Left lobe of liver (tissue), 2 donors: ENCODE data around the gene TAOK2. TPM values are rescaled to one million over a fixed set of nuclear protein-coding genes. Genes with fewer than 3 reads are reported as not detected.
A peak's percentile ranks its signal among the peaks of the same experiment; 100 is the strongest.

Source experiments
- ATAC-seq: fragments of 200-7000 bp; cut with Tn5 transposase; one replicate; pipeline ENCODE4 v1.9.1; 2020; ENCODE audit warnings: mild to moderate bottlenecking, moderate library complexity
- DNase-seq: peaks from one replicate; pipeline ENCODE4 v3.0.0-alpha.2; 2020; ENCODE audit warnings: low spot score
- total RNA-seq: library from RNA; stranded (reverse); gene quantifications from one replicate; pipeline ENCODE4 v1.2.1, GENCODE V29; 2021
- donor health status: DM: no; HTN: no; CAD: no; lungs with moderate emphysema.
- donor health status: DM: no; HTN: yes; CAD: no.

The TAOK2 gene
- total RNA-seq, 1 donor from 2014 or later, result 21.1 TPM

DNA sequence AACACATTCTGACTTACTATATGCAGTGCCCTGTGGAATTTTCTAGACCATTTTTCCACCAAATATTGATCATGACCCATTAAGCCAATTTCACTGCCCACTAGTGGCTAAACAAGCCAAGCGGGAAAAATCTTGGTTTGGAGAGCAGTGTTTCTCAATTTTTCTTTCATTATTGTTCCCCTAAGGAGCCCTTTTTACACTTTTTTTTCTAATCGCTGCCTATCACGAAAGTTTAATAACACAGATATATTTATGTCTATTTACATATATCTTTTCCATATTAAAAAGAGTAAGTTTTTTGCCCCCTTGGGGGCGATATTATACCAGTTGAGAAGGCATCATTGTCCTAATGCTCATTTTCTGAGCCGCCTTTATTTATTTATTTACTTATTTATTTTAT, 68.2 kb downstream of the TAOK2 start:
- DNase-seq (no peak), ATAC-seq (peak; percentile 50)

Other genes starting within 250 kb of the TAOK2 start
- gene C16orf54, start 227.9 kb upstream of the TAOK2 start, total RNA-seq, result 0.53 TPM
- 1.3 TPM for gene ZG16, start 195.6 kb upstream of the TAOK2 start, total RNA-seq
- gene KIF22, start 183.1 kb upstream of the TAOK2 start, total RNA-seq, result 27.2 TPM
- 101 TPM for gene MAZ, start 167.3 kb upstream of the TAOK2 start, total RNA-seq
- 0.33 TPM for gene PRRT2, start 161.7 kb upstream of the TAOK2 start, total RNA-seq
- gene PAGR1, start 157.7 kb upstream of the TAOK2 start, total RNA-seq, result 11.9 TPM
- 44.4 TPM for gene MVP, start 153.4 kb upstream of the TAOK2 start, total RNA-seq
- gene CDIPT, start 110.6 kb upstream of the TAOK2 start, total RNA-seq, result 53.1 TPM
- 0.55 TPM for gene SEZ6L2, start 74.3 kb upstream of the TAOK2 start, total RNA-seq
- gene ASPHD1, start 73.4 kb upstream of the TAOK2 start, total RNA-seq, result 0.13 TPM
- gene KCTD13, start 47.6 kb upstream of the TAOK2 start, total RNA-seq, result 9.8 TPM
- gene TMEM219, start 11.8 kb upstream of the TAOK2 start, total RNA-seq, result 71.0 TPM
- gene HIRIP3, start 21.7 kb downstream of the TAOK2 start, total RNA-seq, result 9.2 TPM
- 34.7 TPM for gene INO80E, start 22.4 kb downstream of the TAOK2 start, total RNA-seq
- gene DOC2A, start 37.2 kb downstream of the TAOK2 start, total RNA-seq, result 0.15 TPM
- not detected for gene C16orf92, start 49.3 kb downstream of the TAOK2 start, total RNA-seq
- 0.13 TPM for gene TLCD3B, start 57.4 kb downstream of the TAOK2 start, total RNA-seq
- 176 TPM for gene ALDOA, start 91.9 kb downstream of the TAOK2 start, total RNA-seq
- 51.0 TPM for gene PPP4C, start 102.1 kb downstream of the TAOK2 start, total RNA-seq
- gene TBX6, start 118.1 kb downstream of the TAOK2 start, total RNA-seq, result 0.86 TPM
- gene YPEL3, start 122.3 kb downstream of the TAOK2 start, total RNA-seq, result 20.9 TPM
- 1.4 TPM for gene GDPD3, start 139.7 kb downstream of the TAOK2 start, total RNA-seq
- gene MAPK3, start 149.4 kb downstream of the TAOK2 start, total RNA-seq, result 12.3 TPM
- 8.5 TPM for gene CORO1A, start 209.7 kb downstream of the TAOK2 start, total RNA-seq
- gene BOLA2B, start 219.8 kb downstream of the TAOK2 start, total RNA-seq, result 21.7 TPM
- gene SLX1A, start 220.0 kb downstream of the TAOK2 start, total RNA-seq, result 77.1 TPM
- 22.8 TPM for gene SULT1A3, start 225.4 kb downstream of the TAOK2 start, total RNA-seq